HuH-7 (cell line): ENCODE measurements around the gene EIF3I.

ENCODE experiments used
- DNase-seq: peaks from one replicate; pipeline ENCODE4 v3.0.0; 2011; ENCODE audit warnings: low spot score

EIF3I gene

GRCh38 chr1:32221980-32222755 lies at the start of gene EIF3I, which contains the start of gene TMEM234:
Gene EIF3I (plus strand): TSS chr1:32222407. CDS start chr1:32222442, 35 bp downstream.
Gene TMEM234 (minus strand): TSS chr1:32222353. CDS start chr1:32222322, 31 bp downstream.
- peak; percentile 91 for DNase-seq

GRCh38 chr1:32172621-32173245 lies 49.5 kb upstream of the EIF3I start:
- no peak for DNase-seq

- DNase-seq = peak; percentile 73
These were observed 43.6 kb upstream of the EIF3I start for GRCh38 chr1:32178380-32179192.

GRCh38 chr1:32179193-32179442 lies 43.1 kb upstream of the EIF3I start:
- DNase-seq = no peak

GRCh38 chr1:32179443-32180185 lies 42.6 kb upstream of the EIF3I start, which contains the start of gene TXLNA:
Gene TXLNA (plus strand): TSS chr1:32179675. CDS start chr1:32180346, 671 bp downstream.
- DNase-seq = peak; percentile 92

GRCh38 chr1:32180186-32181060 lies 41.8 kb upstream of the EIF3I start:
- DNase-seq = no peak

GRCh38 chr1:32181065-32181464 lies 41.1 kb upstream of the EIF3I start:
- no peak for DNase-seq

- DNase-seq = no peak
These were observed 40.6 kb upstream of the EIF3I start for GRCh38 chr1:32181563-32181962.

- DNase-seq = no peak
These were observed 40.1 kb upstream of the EIF3I start for GRCh38 chr1:32182060-32182459.

GRCh38 chr1:32184650-32185049 lies 37.6 kb upstream of the EIF3I start:
- DNase-seq = no peak

GRCh38 chr1:32186077-32186476 lies 36.1 kb upstream of the EIF3I start:
- no peak for DNase-seq

GRCh38 chr1:32186491-32186890 lies 35.7 kb upstream of the EIF3I start:
- DNase-seq = no peak

- DNase-seq = no peak
These were observed 34.4 kb upstream of the EIF3I start for GRCh38 chr1:32187850-32188249.

- no peak for DNase-seq
These were observed 29.8 kb upstream of the EIF3I start for GRCh38 chr1:32192220-32192948.

GRCh38 chr1:32194984-32195383 lies 27.2 kb upstream of the EIF3I start:
- no peak for DNase-seq

GRCh38 chr1:32195531-32195930 lies 26.7 kb upstream of the EIF3I start:
- DNase-seq = no peak

GRCh38 chr1:32195972-32196823 lies 26.0 kb upstream of the EIF3I start:
- no peak for DNase-seq

GRCh38 chr1:32197074-32197473 lies 25.1 kb upstream of the EIF3I start:
- DNase-seq = no peak

GRCh38 chr1:32197837-32198236 lies 24.4 kb upstream of the EIF3I start:
- DNase-seq = no peak
